Esophagus squamous epithelium (tissue), 4 donors: Measurements from ENCODE around the gene LRRC30.
"Not testable (repeated sequence)": the region's sequence is repeated elsewhere in the genome, so short reads cannot be mapped to it uniquely, and the experiment has no call there.

Source experiments
- POLR2A ChIP-seq, 4 donors: fragments of 450-650 bp; IDR thresholded peaks; one replicate each; pipeline ENCODE4 v1.6.1; 2017; ENCODE audit warnings: antibody characterized with exemption in 4 of 4, mild to moderate bottlenecking in 4 of 4, moderate library complexity in 3 of 4
- TF ChIP-seq, protein P1 (sequence below), 6 experiments: fragments of 450-650 bp in 4 of 6; fragments of 200-600 bp in 2 of 6; sonication (generic) in 2 of 6; IDR thresholded peaks; one replicate each; pipeline ENCODE4 v1.5.1; 2016 to 2019; ENCODE audit warnings: antibody characterized with exemption in 6 of 6, mild to moderate bottlenecking in 4 of 6, moderate library complexity in 4 of 6

DNA sequence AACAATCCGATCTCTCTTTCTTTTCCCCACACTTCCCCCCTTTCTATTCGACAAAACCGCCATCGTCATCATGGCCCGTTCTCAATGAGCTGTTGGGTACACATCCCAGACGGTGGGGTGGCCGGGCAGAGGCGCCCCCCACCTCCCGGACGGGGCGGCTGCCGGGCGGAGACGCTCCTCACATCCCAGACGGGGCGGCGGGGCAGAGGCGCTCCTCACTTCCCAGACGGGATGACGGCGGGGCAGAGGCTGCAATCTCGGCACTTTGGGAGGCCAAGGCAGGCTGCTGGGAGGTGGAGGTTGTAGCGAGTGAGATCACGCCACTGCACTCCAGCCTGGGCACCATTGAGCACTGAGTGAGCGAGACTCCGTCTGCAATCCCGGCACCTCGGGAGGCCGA is 27.3 kb upstream of the LRRC30 start:
- TF ChIP-seq, protein P1, sequence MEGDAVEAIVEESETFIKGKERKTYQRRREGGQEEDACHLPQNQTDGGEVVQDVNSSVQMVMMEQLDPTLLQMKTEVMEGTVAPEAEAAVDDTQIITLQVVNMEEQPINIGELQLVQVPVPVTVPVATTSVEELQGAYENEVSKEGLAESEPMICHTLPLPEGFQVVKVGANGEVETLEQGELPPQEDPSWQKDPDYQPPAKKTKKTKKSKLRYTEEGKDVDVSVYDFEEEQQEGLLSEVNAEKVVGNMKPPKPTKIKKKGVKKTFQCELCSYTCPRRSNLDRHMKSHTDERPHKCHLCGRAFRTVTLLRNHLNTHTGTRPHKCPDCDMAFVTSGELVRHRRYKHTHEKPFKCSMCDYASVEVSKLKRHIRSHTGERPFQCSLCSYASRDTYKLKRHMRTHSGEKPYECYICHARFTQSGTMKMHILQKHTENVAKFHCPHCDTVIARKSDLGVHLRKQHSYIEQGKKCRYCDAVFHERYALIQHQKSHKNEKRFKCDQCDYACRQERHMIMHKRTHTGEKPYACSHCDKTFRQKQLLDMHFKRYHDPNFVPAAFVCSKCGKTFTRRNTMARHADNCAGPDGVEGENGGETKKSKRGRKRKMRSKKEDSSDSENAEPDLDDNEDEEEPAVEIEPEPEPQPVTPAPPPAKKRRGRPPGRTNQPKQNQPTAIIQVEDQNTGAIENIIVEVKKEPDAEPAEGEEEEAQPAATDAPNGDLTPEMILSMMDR (IDR thresholded peaks at IDR 0.05) = not testable (repeated sequence)
- TF ChIP-seq POLR2A (IDR thresholded peaks at IDR 0.05) = not testable (repeated sequence)
